ENCODE measurements around the gene BSND. TPM values are rescaled to one million over a fixed set of nuclear protein-coding genes. Genes with fewer than 3 reads are reported as not detected.
"Not testable (repeated sequence)": the region's sequence is repeated elsewhere in the genome, so short reads cannot be mapped to it uniquely, and the experiment has no call there.

Gene BSND
- not detected for total RNA-seq

GRCh38 chr1:54998677-54999076 lies at the start of gene BSND:
BSND (plus strand) TSS chr1:54998933; CDS start chr1:54999187, 254 bp downstream.
- DNase-seq, result no peak
- Mint-ChIP-seq H3K4me1 (peaks cover 12% of the 10 kb centered on the region), H3K36me3 (no peaks in the 10 kb centered on the region), H3K27me3 (peaks cover 42% of the 10 kb centered on the region), H3K9me3 (no peaks in the 10 kb centered on the region), H3K4me3 (no peak within 1 kb of the TSS), H3K27ac (no peak within 1 kb of the TSS)

GRCh38 chr1:54949053-54949452 lies 49.7 kb upstream of the BSND start:
- Mint-ChIP-seq H3K9me3 (no peaks in the 10 kb centered on the region), H3K4me1 (peaks cover 5% of the 10 kb centered on the region), H3K4me3 (no peak overlapping the region), H3K27me3 (peaks cover 13% of the 10 kb centered on the region), H3K27ac (no peak overlapping the region), H3K36me3 (no peaks in the 10 kb centered on the region)
- DNase-seq, result no peak

- H3K27me3 Mint-ChIP-seq, result peaks cover 11% of the 10 kb centered on the region
- no peaks in the 10 kb centered on the region for H3K36me3 Mint-ChIP-seq
- H3K27ac Mint-ChIP-seq, result no peak overlapping the region
- no peak overlapping the region for H3K4me3 Mint-ChIP-seq
- no peak for DNase-seq
- peaks cover 3% of the 10 kb centered on the region for H3K4me1 Mint-ChIP-seq
- H3K9me3 Mint-ChIP-seq, result no peaks in the 10 kb centered on the region
These were observed 48.7 kb upstream of the BSND start for GRCh38 chr1:54950006-54950368.

GRCh38 chr1:54950369-54951163 lies 48.2 kb upstream of the BSND start:
- peak; percentile 40 for DNase-seq
- H3K9me3 Mint-ChIP-seq, result no peaks in the 10 kb centered on the region
- H3K4me1 Mint-ChIP-seq, result no peaks in the 10 kb centered on the region
- no peaks in the 10 kb centered on the region for H3K36me3 Mint-ChIP-seq
- H3K27ac Mint-ChIP-seq, result no peak overlapping the region
- no peak overlapping the region for H3K4me3 Mint-ChIP-seq
- H3K27me3 Mint-ChIP-seq, result peaks cover 6% of the 10 kb centered on the region

GRCh38 chr1:54951810-54952226 lies 46.9 kb upstream of the BSND start:
- Mint-ChIP-seq H3K27me3 (peaks cover 6% of the 10 kb centered on the region), H3K9me3 (peaks cover under 1% of the 10 kb centered on the region), H3K4me1 (no peaks in the 10 kb centered on the region), H3K4me3 (no peak overlapping the region), H3K27ac (no peak overlapping the region), H3K36me3 (no peaks in the 10 kb centered on the region)
- no peak for DNase-seq

GRCh38 chr1:54952950-54953718 lies 45.6 kb upstream of the BSND start:
- peaks cover 5% of the 10 kb centered on the region for H3K9me3 Mint-ChIP-seq
- no peaks in the 10 kb centered on the region for H3K36me3 Mint-ChIP-seq

GRCh38 chr1:54953846-54954245 lies 44.9 kb upstream of the BSND start:
- DNase-seq, result no peak
- H3K27me3 Mint-ChIP-seq, result peaks cover 6% of the 10 kb centered on the region
- H3K4me1 Mint-ChIP-seq, result no peaks in the 10 kb centered on the region
- H3K4me3 Mint-ChIP-seq, result no peak overlapping the region
- peaks cover 8% of the 10 kb centered on the region for H3K9me3 Mint-ChIP-seq
- H3K27ac Mint-ChIP-seq, result no peak overlapping the region
- H3K36me3 Mint-ChIP-seq, result no peaks in the 10 kb centered on the region

More at GRCh38 chr1:54952950-54953718, 45.6 kb upstream of the BSND start:
- Mint-ChIP-seq H3K4me1 (no peaks in the 10 kb centered on the region), H3K4me3 (no peak overlapping the region), H3K27me3 (peaks cover 6% of the 10 kb centered on the region), H3K27ac (no peak overlapping the region)
- DNase-seq, result no peak

GRCh38 chr1:54955359-54955758 lies 43.4 kb upstream of the BSND start:
- H3K36me3 Mint-ChIP-seq, result no peaks in the 10 kb centered on the region
- H3K27me3 Mint-ChIP-seq, result peaks cover under 1% of the 10 kb centered on the region
- DNase-seq, result no peak
- H3K4me1 Mint-ChIP-seq, result no peaks in the 10 kb centered on the region
- peaks cover 10% of the 10 kb centered on the region for H3K9me3 Mint-ChIP-seq
- H3K27ac Mint-ChIP-seq, result no peak overlapping the region
- H3K4me3 Mint-ChIP-seq, result no peak overlapping the region

GRCh38 chr1:54956726-54957125 lies 42.0 kb upstream of the BSND start:
- no peak overlapping the region for H3K27ac Mint-ChIP-seq
- DNase-seq, result no peak
- no peaks in the 10 kb centered on the region for H3K27me3 Mint-ChIP-seq
- no peaks in the 10 kb centered on the region for H3K4me1 Mint-ChIP-seq
- no peak overlapping the region for H3K4me3 Mint-ChIP-seq
- H3K36me3 Mint-ChIP-seq, result no peaks in the 10 kb centered on the region
- H3K9me3 Mint-ChIP-seq, result peaks cover 10% of the 10 kb centered on the region

- Mint-ChIP-seq H3K27ac (no peak overlapping the region), H3K36me3 (no peaks in the 10 kb centered on the region), H3K4me3 (no peak overlapping the region), H3K27me3 (no peaks in the 10 kb centered on the region), H3K9me3 (peaks cover 10% of the 10 kb centered on the region), H3K4me1 (no peaks in the 10 kb centered on the region)
- no peak for DNase-seq
These were observed 39.5 kb upstream of the BSND start for GRCh38 chr1:54959241-54959640.

- no peak overlapping the region for H3K4me3 Mint-ChIP-seq
- H3K4me1 Mint-ChIP-seq, result peaks cover 5% of the 10 kb centered on the region
- no peaks in the 10 kb centered on the region for H3K36me3 Mint-ChIP-seq
These were observed 35.9 kb upstream of the BSND start for GRCh38 chr1:54962612-54963395.

GRCh38 chr1:54963829-54964228 lies 34.9 kb upstream of the BSND start:
- H3K36me3 Mint-ChIP-seq, H3K27me3 Mint-ChIP-seq: not testable (repeated sequence)

More at GRCh38 chr1:54962612-54963395, 35.9 kb upstream of the BSND start:
- Mint-ChIP-seq H3K27ac (no peak overlapping the region), H3K27me3 (peaks cover 3% of the 10 kb centered on the region), H3K9me3 (peaks cover 5% of the 10 kb centered on the region)
- DNase-seq, result no peak

GRCh38 chr1:54965624-54966340 lies 33.0 kb upstream of the BSND start:
- peaks cover 8% of the 10 kb centered on the region for H3K27me3 Mint-ChIP-seq
- H3K4me3 Mint-ChIP-seq, result no peak overlapping the region
- DNase-seq, result no peak
- H3K9me3 Mint-ChIP-seq, result no peaks in the 10 kb centered on the region
- H3K4me1 Mint-ChIP-seq, result peaks cover 5% of the 10 kb centered on the region
- H3K36me3 Mint-ChIP-seq, result no peaks in the 10 kb centered on the region
- H3K27ac Mint-ChIP-seq, result no peak overlapping the region

More at GRCh38 chr1:54963829-54964228, 34.9 kb upstream of the BSND start:
- not testable (repeated sequence) for H3K4me3 Mint-ChIP-seq, H3K27ac Mint-ChIP-seq, DNase-seq, H3K9me3 Mint-ChIP-seq, H3K4me1 Mint-ChIP-seq

GRCh38 chr1:54967372-54967771 lies 31.4 kb upstream of the BSND start:
- Mint-ChIP-seq H3K27ac (no peak overlapping the region), H3K4me1 (peaks cover 9% of the 10 kb centered on the region), H3K27me3 (peaks cover 8% of the 10 kb centered on the region), H3K36me3 (no peaks in the 10 kb centered on the region), H3K4me3 (no peak overlapping the region), H3K9me3 (no peaks in the 10 kb centered on the region)
- DNase-seq, result no peak
